GM23338 (cell line): ENCODE data around the gene DCDC2. TPM values are rescaled to one million over a fixed set of nuclear protein-coding genes. Genes with fewer than 3 reads are reported as not detected.

ENCODE experiments used
- ATAC-seq: fragments of 200-7000 bp; cut with Tn5 transposase; 3 replicates; pipeline ENCODE4 v1.9.1; 2020
- DNase-seq: peaks from one replicate; pipeline ENCODE4 v3.0.0-alpha.2; 2015; ENCODE audit warnings: low spot score
- H2AFZ ChIP-seq: fragments of 200-600 bp; sonication (generic); 2 replicates; pipeline ENCODE4 v1.8.0; 2016; ENCODE audit warnings: antibody characterized with exemption, mild to moderate bottlenecking, moderate library complexity
- H3F3A ChIP-seq: fragments of 200-600 bp; sonication (generic); replicated peaks from 2 replicates; pipeline ENCODE4 v1.8.0; 2017; ENCODE audit warnings: antibody characterized with exemption, mixed run types, low read depth
- H3K27ac ChIP-seq: fragments of 200-600 bp; sonication (generic); 2 replicates; pipeline ENCODE4 v1.6.1; 2016; ENCODE audit warnings: low read depth
- H3K27me3 ChIP-seq: fragments of 200-600 bp; sonication (generic); 2 replicates; pipeline ENCODE4 v1.8.0; 2016; ENCODE audit warnings: mild to moderate bottlenecking, mixed run types, moderate library complexity; ENCODE audit not compliant: insufficient read depth
- H3K36me3 ChIP-seq: fragments of 200-600 bp; sonication (generic); 2 replicates; pipeline ENCODE4 v1.8.0; 2016; ENCODE audit warnings: mild to moderate bottlenecking; ENCODE audit not compliant: insufficient read depth
- H3K4me1 ChIP-seq: fragments of 200-600 bp; sonication (generic); 2 replicates; pipeline ENCODE4 v1.8.0; 2016; ENCODE audit warnings: mild to moderate bottlenecking, moderate library complexity; ENCODE audit not compliant: insufficient read depth
- H3K4me2 ChIP-seq: fragments of 200-600 bp; sonication (generic); 2 replicates; pipeline ENCODE4 v1.7.1; 2017; ENCODE audit warnings: mixed run types
- H3K4me3 ChIP-seq: fragments of 200-600 bp; sonication (generic); 2 replicates; pipeline ENCODE4 v1.6.1; 2016; ENCODE audit warnings: mixed run types
- H3K79me2 ChIP-seq: fragments of 200-600 bp; sonication (generic); replicated peaks from 2 replicates; pipeline ENCODE4 v1.8.0; 2017; ENCODE audit warnings: mild to moderate bottlenecking; ENCODE audit not compliant: insufficient read depth
- H3K9me2 ChIP-seq: fragments of 200-600 bp; sonication (generic); 2 replicates; pipeline ENCODE4 v1.8.0; 2017; ENCODE audit not compliant: insufficient read depth
- H4K20me1 ChIP-seq: fragments of 200-600 bp; sonication (generic); replicated peaks from 2 replicates; pipeline ENCODE4 v1.8.0; 2017; ENCODE audit warnings: mild to moderate bottlenecking; ENCODE audit not compliant: insufficient read depth
- H3K27ac Mint-ChIP-seq: 2 replicates; pipeline ENCODE4 v1.8.0; 2020; ENCODE audit warnings: inconsistent platforms, mild to moderate bottlenecking, moderate library complexity, mixed read lengths
- H3K27me3 Mint-ChIP-seq: 3 replicates; pipeline ENCODE4 v1.8.0; 2022; ENCODE audit warnings: low read depth, mild to moderate bottlenecking, moderate library complexity, mixed read lengths, inconsistent platforms; ENCODE audit not compliant: insufficient read depth, poor library complexity
- H3K36me3 Mint-ChIP-seq: 3 replicates; pipeline ENCODE4 v1.8.0; 2021; ENCODE audit warnings: low read depth, mild to moderate bottlenecking, inconsistent platforms, moderate library complexity, mixed read lengths
- H3K4me1 Mint-ChIP-seq: 3 replicates; pipeline ENCODE4 v1.8.0; 2020; ENCODE audit warnings: mild to moderate bottlenecking, inconsistent platforms, mixed read lengths
- H3K4me3 Mint-ChIP-seq: 3 replicates; pipeline ENCODE4 v1.8.0; 2021; ENCODE audit warnings: moderate library complexity, mild to moderate bottlenecking, inconsistent platforms, mixed read lengths
- H3K9me3 Mint-ChIP-seq: 3 replicates; pipeline ENCODE4 v1.8.0; 2020; ENCODE audit warnings: moderate library complexity, mild to moderate bottlenecking, inconsistent platforms, mixed read lengths
- CREB1 ChIP-seq: fragments of 250-450 bp; sonication (Bioruptor Pico); IDR thresholded peaks from 2 replicates; pipeline ENCODE4 v1.5.0; 2020; ENCODE audit warnings: low read depth, mild to moderate bottlenecking, moderate library complexity
- EZH2 ChIP-seq: fragments of 200-600 bp; sonication (generic); IDR thresholded peaks from one replicate; pipeline ENCODE4 v1.8.0; 2017; ENCODE audit warnings: antibody characterized with exemption, mild to moderate bottlenecking, low read depth; ENCODE audit not compliant: unreplicated experiment
- JUNB ChIP-seq: IDR thresholded peaks from one replicate; pipeline ENCODE4 v1.6.1; 2016; ENCODE audit warnings: antibody characterized with exemption; ENCODE audit not compliant: unreplicated experiment
- NANOG ChIP-seq: IDR thresholded peaks from 2 replicates; pipeline ENCODE4 v1.6.1; 2016; ENCODE audit warnings: antibody characterized with exemption, borderline replicate concordance
- POLR2AphosphoS5 ChIP-seq: IDR thresholded peaks from 2 replicates; pipeline ENCODE4 v1.6.1; 2016; ENCODE audit warnings: antibody characterized with exemption, low read depth
- ZNF114 ChIP-seq: fragments of 250-450 bp; sonication (Bioruptor Pico); IDR thresholded peaks from 2 replicates; pipeline ENCODE4 v1.5.0; 2020; ENCODE audit warnings: mild to moderate bottlenecking, moderate library complexity
- ZNF331 ChIP-seq: fragments of 250-450 bp; sonication (Bioruptor Pico); IDR thresholded peaks from 2 replicates; pipeline ENCODE4 v1.5.0; 2020; ENCODE audit warnings: low read depth, mild to moderate bottlenecking, moderate library complexity
- polyA plus RNA-seq: library from polyadenylated mRNA; unstranded; fragments of >200 nt; fragmentation: Nextera tagmentation; extraction: Ambion mirVana; gene quantifications from 2 replicates; pipeline ENCODE4 v1.2.1, GENCODE V29; 2016
- total RNA-seq: library from RNA; depleted of rRNA; stranded (reverse); fragments of >200 nt; shearing (Covaris generic); gene quantifications from 2 replicates; pipeline ENCODE4 v1.2.3, GENCODE V29; 2014
- TF ChIP-seq, protein P1 (sequence below): IDR thresholded peaks from 2 replicates; pipeline ENCODE4 v1.6.1; 2016; ENCODE audit warnings: antibody characterized with exemption
- TF ChIP-seq, protein P2 (sequence below): IDR thresholded peaks from one replicate; pipeline ENCODE4 v1.6.1; 2018; ENCODE audit warnings: antibody characterized with exemption; ENCODE audit not compliant: unreplicated experiment

The DCDC2 gene
- total and polyA plus RNA-seq, 2 experiments from 2014 or later, result 0.59 to 0.79 TPM

DNA sequence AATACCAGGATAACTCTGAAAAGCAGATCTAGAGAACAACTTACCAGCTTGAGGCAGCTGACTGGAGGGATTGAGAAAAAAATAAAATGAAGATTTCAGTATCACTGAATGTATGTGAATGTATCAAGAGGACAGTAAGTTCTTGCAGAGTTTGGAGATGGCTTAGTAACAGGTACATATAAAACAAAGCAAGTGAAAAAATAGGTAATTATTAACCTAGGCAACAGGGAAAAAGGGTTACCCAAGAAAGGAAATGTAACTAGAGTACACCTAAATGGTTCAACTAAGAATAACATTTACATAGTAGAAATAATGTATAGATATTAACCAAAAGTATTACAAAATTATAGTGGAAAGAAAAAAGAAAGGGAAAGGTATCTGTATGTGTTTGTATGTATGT, 164.5 kb downstream of the DCDC2 start:
- Mint-ChIP-seq H3K4me1 (no peaks in the 10 kb centered on the region), H3K36me3 (no peaks in the 10 kb centered on the region), H3K9me3 (no peaks in the 10 kb centered on the region), H3K4me3 (no peak overlapping the region), H3K27me3 (no peaks in the 10 kb centered on the region), H3K27ac (no peak overlapping the region)
- H3K4me3 ChIP-seq, result no peak overlapping the region
- ATAC-seq (no peak), DNase-seq (no peak)
- H3K36me3 ChIP-seq, result no peaks in the 10 kb centered on the region
- no peaks in the 10 kb centered on the region for H3K4me1 ChIP-seq
- no peaks in the 10 kb centered on the region for H4K20me1 ChIP-seq
- H3K4me2 ChIP-seq, result no peak overlapping the region
- no peak for TF ChIP-seq EZH2
- no peak for TF ChIP-seq CREB1
- TF ChIP-seq POLR2AphosphoS5, result no peak
- no peaks in the 10 kb centered on the region for H3K79me2 ChIP-seq
- H3F3A ChIP-seq, result no peaks in the 10 kb centered on the region
- no peak overlapping the region for H2AFZ ChIP-seq
- no peaks in the 10 kb centered on the region for H3K27me3 ChIP-seq
- 0 out of 2 replicates have a peak, but pooled peaks cover 4% of the 10 kb centered on the region for H3K9me2 ChIP-seq
- no peak overlapping the region for H3K27ac ChIP-seq

DNA sequence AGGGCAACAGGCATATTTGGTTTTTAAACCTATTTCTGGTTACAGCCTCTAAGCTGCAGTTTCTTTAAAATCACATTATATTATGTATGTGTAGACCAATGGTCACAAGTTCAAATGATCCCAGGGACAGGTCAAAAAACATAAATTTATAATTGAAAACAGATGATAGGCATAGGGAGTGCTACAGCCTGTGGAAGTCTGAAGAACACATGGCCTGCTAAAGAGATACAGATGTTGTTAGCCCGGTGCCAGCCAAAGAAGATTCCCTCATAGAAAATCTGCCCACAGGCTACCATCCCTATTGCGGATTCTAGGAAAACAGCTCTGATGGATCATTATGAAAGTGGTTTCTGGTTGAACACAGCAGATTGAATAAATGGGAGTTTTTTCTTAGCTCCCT, 166.5 kb downstream of the DCDC2 start:
- Histone ChIP-seq H3K4me3 (no peak overlapping the region), H3K79me2 (no peaks in the 10 kb centered on the region), H3F3A (no peaks in the 10 kb centered on the region), H2AFZ (no peak overlapping the region), H4K20me1 (no peaks in the 10 kb centered on the region), H3K27ac (no peak overlapping the region), H3K4me2 (no peak overlapping the region), H3K4me1 (no peaks in the 10 kb centered on the region), H3K9me2 (peaks cover 4% of the 10 kb centered on the region; the same call in 1 of the 2 replicates), H3K36me3 (no peaks in the 10 kb centered on the region), H3K27me3 (no peaks in the 10 kb centered on the region)
- Mint-ChIP-seq H3K9me3 (no peaks in the 10 kb centered on the region), H3K4me1 (no peaks in the 10 kb centered on the region), H3K27ac (no peak overlapping the region), H3K27me3 (no peaks in the 10 kb centered on the region), H3K4me3 (no peak overlapping the region), H3K36me3 (no peaks in the 10 kb centered on the region)
- no peak for ATAC-seq
- DNase-seq, result no peak
- TF ChIP-seq, protein P1, sequence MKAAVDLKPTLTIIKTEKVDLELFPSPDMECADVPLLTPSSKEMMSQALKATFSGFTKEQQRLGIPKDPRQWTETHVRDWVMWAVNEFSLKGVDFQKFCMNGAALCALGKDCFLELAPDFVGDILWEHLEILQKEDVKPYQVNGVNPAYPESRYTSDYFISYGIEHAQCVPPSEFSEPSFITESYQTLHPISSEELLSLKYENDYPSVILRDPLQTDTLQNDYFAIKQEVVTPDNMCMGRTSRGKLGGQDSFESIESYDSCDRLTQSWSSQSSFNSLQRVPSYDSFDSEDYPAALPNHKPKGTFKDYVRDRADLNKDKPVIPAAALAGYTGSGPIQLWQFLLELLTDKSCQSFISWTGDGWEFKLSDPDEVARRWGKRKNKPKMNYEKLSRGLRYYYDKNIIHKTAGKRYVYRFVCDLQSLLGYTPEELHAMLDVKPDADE, result no peak
- TF ChIP-seq, protein P2, sequence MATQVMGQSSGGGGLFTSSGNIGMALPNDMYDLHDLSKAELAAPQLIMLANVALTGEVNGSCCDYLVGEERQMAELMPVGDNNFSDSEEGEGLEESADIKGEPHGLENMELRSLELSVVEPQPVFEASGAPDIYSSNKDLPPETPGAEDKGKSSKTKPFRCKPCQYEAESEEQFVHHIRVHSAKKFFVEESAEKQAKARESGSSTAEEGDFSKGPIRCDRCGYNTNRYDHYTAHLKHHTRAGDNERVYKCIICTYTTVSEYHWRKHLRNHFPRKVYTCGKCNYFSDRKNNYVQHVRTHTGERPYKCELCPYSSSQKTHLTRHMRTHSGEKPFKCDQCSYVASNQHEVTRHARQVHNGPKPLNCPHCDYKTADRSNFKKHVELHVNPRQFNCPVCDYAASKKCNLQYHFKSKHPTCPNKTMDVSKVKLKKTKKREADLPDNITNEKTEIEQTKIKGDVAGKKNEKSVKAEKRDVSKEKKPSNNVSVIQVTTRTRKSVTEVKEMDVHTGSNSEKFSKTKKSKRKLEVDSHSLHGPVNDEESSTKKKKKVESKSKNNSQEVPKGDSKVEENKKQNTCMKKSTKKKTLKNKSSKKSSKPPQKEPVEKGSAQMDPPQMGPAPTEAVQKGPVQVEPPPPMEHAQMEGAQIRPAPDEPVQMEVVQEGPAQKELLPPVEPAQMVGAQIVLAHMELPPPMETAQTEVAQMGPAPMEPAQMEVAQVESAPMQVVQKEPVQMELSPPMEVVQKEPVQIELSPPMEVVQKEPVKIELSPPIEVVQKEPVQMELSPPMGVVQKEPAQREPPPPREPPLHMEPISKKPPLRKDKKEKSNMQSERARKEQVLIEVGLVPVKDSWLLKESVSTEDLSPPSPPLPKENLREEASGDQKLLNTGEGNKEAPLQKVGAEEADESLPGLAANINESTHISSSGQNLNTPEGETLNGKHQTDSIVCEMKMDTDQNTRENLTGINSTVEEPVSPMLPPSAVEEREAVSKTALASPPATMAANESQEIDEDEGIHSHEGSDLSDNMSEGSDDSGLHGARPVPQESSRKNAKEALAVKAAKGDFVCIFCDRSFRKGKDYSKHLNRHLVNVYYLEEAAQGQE, result no peak
- TF ChIP-seq NANOG, result no peak
- no peak for TF ChIP-seq JUNB
- no peak for TF ChIP-seq ZNF331 (CRISPR knock-in tag)
- no peak for TF ChIP-seq ZNF114 (CRISPR knock-in tag)
- TF ChIP-seq EZH2, result no peak
